Measurements from ENCODE around the gene TCEANC2.
"Not testable (repeated sequence)": the region's sequence is repeated elsewhere in the genome, so short reads cannot be mapped to it uniquely, and the experiment has no call there.

TCEANC2 gene

DNA sequence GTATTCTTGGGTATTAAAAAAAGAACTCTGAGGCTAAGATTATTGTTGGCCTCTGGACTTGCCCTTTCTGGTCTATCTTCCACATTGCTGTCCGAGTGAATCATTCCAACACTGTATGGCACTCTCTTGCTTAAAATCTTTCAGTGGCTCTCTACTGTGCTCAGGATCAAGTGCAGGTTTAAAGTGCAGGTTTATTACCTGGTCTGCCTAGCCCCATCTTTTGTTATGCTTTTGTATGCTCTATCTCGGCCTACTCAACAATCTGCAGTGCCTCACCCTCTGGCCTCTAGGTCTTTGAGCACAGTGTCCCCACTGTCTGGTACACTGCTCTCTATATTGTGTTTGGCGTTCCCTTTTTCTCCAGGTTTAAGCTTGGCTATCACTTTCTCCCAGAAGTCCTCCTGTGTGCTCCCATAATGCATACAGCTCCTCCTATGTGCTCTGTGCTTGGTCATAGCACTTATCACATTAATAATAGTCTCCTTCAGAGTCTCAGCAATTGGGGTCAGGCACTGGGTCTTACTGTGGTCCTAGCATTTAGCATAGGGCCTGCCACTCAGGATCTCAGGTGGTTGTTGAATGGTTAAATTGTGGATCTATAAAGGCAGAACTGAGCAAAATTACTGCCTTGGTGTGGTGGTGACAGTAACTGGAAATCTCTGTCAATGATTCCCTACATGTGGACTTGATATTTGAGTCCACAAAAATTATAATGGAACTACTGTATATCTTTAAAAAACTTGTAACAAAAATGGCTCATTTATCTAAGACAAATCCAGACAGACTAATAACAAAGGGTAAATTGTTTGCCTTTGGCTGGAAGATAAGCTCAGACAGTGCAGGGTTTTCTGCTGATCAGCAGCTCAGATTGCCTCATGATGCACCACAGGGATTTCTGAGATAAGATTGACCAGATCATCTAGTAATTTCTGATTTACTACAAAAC, 24.8 kb upstream of the TCEANC2 start:
- no peak for DNase-seq

DNA sequence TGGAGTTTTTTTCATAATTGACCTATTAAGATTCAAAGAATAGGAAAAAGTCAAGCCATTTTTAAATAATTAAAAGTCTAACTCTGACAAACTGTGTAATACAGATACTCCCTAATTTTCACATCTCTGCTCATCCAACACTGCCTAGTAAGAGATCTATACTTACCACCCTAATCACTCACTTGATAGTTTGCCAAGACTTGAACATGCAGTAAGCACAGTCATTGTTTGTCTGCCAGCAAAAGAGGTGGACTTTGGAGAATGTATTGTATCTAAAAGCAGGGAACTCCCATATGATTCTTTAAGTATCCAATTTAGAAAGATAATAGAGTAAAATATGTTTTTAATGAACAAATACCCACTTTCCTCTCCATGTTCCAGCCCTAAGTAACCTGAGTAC, 15.9 kb upstream of the TCEANC2 start:
- no peak for DNase-seq

DNA sequence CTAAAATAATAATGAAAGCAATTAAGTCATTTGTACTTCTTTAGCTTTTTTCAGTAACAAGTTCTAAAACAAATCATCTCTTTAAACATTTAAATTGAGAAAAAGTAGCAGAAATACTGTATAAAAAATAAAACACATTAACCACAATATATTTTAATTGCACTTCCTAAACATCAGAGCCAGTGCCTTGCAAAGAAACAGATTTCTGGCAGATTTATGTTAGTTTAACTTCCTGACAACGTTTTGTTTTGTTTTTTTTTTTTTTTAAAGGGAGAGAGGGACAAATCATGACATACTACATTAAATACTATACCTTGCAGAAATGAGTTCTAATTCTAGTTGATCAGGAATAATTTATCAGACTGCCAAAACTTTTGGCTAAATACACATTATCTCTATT, 11.6 kb upstream of the TCEANC2 start:
- DNase-seq = no peak

DNA sequence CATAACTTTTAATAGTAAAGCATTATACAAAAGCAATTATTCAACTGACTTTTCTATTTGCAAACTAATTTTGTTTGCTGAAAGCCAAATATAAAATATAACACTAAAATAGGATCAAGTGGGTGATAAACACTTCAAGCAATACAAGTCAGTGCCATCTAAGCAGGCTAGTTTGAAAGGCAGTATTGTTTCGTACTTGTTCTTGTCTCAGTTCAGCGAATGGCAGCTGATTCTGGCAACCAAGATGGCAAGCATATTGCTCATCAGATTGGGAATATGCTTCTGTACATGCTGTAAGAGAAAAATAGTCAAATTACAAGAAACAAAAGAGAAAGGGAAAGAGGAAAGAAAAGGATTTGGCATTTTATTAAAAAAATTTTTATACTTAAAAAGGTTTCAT, 7.9 kb upstream of the TCEANC2 start:
- no peak for DNase-seq

DNA sequence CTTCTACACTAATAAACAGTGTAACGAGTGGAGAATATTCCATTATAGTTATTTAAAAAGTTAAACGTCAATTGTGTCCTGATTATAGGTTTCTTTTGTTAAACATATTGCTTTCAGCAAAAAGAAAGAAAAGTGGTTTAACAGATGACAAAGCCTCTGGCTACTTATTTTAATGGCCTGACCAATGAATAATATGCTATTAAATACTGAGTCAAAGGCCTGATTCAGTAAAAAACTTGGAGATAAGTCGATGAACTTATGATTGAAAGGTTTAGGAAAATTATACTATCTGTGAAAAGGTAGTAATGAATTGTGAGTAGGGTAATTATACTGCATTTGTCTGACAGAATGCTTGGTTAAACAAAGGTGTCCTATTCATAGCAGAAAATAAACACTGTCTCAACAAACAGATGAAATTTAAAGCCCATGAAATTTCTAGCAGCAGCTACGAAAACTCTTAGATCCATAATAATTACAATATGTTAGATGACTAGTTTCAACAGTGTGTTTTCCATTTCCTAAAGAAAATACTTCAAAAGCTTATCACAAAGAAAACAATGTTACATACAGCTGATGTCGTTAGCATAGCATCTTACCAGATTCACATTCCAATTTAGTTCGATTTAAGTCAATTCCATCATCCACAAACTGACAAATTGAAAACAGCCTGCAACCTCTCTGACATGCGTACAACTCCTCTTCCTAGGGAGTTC, 6.6 kb upstream of the TCEANC2 start:
- no peak for DNase-seq

DNA sequence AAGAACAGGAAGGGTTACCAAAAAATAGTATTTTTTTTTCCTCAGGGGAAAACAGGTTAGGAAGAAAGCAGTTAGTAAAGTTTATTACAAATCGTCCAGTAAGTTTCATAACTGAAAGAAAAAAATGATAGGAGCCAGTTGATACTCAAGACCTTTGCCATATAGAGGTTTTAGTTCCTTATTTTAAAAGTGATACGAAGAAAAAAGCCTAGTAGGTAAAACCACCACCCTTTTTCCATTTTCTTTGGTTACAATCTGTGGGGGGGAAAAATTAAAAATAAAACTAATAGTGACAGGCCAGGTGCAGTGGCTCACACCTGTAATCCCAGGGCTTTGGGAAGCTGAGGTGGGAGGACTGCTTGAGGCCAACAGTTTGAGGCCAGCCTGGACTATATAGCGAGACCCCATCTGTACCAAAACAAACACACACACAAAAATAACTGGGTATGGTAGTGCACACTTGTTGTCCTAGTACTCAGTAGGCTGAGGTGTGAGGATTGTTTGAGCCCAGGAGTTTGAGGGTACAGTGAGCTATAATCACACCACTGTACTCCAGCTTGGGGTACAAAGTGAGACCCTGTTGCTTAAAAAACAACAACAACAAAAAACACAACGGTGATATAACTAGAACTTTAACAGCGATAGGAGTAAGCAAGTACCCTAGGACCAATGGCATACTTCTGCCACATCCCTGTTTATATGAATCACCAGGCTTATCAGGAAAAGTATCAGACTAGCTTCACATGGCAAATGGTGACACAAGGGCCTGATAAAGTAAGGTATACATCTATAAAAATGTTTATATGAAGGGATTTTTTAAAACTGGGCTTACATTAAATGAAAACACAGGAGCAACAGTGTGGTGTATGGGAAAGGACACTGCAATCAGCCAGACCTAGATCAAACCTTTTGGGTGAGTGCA, 5.8 kb upstream of the TCEANC2 start:
- no peak for DNase-seq

DNA sequence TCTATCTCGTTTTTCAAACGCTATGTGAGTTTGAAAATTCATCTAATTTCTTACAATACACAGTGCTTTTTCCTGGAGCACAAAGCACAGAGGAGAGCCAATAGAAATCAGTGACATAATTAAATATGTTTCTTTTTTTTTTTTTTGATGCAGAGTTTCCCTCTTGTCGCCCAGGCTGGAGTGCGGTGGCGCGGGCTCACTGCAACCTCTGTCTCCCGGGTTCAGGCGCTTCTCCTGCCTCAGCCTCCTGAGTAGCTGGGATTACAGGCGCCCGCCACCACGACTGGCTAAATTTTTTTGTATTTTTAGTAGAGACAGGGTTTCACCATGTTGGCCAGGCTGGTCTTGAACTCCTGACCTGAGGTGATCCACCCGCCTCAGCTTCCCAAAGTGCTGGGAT, 3.0 kb upstream of the TCEANC2 start:
- not testable (repeated sequence) for DNase-seq

DNA sequence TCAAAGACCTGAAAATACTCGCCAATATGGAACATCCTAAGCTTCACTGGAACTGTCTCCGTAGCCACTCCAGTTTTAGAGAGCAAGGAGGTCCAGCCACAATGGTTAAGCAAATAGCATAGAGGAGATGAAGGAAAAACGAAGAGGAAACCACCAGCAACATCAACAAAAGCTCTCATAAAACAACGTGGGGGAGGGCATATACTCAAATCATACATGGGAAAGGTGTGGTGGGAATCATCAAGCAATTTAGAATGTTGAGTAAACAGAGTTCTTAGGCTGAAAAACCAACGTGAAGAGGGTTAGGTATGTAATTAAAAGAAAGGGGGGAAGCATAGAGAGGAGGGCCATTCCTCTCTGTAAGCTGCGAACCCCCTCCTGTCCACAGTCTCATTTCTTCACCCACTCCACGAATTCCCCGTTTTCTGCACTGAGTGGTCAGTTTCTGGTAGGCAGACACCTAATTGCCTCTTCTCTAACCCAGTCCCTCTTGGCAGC, 1.4 kb upstream of the TCEANC2 start:
- no peak for DNase-seq

DNA sequence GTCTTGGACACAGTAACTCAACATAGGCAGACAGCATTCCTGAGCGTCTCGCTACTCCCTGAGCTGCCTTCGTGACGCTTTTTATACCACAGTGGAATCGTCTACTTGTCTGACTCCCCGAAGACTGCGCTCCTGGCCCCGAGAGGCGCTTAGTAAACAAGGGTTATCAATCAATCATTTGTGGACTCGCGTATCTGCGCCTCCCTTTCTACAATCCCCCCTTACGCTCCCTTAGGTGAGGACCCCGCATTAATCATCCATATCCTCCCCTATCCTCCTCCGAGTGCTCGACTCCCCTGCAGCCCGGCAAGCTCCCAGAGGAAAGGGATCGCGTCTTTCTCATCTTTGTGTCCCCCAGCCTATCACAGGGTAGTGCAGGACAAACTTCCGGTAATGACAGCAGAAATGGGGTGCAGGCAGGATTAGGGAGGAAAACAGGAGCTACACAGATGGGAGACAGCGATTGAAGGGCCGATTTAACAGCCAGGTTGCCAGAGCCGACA, 926 bp upstream of the TCEANC2 start:
- peak; percentile 0 for DNase-seq

DNA sequence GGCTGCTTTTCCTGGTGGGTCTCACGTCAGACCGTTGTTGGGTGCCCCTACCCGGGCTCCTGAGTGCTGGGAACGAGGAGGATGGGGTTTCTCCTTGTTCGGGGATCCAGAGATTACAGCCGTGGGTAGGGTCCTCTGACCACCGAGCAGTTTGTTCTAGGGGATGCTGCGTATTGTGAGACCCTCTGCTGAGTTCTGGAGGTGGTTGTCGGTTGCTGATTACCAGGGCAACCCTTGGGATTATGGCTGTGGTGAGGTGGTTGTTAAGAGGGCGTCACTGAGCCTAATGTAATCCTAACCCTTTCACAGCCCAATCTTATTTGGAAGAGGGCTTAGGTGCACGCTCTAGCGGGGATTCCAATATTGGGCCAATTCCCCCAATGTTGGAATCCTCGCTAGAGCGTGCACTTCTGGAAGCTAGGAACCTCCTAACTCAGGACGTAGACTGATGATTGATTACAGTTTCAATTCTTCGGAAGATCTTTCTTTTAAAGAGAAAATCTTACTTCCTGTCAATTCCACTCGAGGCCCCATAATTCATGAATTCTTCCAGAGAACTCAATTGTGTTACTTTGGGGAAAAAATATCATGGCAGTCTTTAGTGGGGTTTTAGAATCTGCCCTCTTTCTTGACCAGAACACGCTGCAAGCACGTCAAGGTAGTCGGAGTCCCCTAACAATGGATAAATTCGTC, 483 bp downstream of the TCEANC2 start:
- DNase-seq = no peak

DNA sequence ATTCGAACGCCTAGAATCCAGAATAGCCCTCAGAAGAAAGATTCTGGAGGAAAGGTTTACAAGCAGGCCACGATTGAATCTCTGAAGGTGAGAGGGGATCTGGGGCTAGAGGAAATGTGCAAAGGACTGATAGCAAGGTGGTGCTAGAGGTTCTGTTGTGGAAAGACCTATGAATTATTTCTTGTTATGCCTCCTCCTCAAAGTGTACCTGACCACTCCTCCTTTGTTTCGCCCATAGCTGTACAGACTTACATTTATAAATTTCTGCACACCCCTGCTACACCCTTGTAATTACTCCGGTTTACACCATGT, 986 bp downstream of the TCEANC2 start:
- no peak for DNase-seq

DNA sequence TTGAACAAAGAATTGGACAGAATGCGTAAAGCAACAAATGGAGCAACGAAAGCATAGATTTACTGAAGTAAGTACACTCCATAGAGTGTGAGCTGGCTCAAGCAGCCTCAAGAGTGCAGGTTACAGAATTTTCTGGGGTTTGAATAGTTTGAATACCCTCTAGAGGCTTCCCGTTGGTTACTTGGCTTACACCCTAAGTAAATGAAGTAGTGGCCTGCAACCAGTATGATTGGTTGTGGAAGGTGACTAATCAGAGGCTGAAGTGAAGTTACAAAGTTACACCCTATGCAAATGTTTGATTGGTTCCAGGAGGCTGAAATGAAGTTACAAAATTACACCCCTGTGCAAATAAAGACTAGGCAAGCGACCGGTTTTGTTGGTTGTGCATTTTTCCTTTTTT, 10.9 kb downstream of the TCEANC2 start:
- no peak for DNase-seq

DNA sequence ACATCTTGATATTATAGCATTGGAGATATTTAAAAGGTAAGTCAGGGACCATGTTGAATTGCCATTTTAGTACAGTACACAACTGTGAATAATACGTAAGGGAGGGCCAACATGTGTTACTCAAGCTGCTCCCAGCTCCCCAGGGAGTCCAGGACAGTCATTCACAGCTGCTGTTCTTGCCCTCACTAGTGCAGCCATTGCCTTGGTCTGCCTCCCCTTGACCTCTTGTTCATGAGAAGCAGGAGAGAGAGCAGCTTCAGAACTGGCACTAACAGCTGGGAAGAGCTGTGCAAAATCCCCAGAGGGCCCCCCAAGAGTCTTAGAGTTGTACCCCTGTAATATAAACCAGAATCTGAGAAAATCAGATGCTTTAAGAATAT, 16.4 kb downstream of the TCEANC2 start:
- no peak for DNase-seq

DNA sequence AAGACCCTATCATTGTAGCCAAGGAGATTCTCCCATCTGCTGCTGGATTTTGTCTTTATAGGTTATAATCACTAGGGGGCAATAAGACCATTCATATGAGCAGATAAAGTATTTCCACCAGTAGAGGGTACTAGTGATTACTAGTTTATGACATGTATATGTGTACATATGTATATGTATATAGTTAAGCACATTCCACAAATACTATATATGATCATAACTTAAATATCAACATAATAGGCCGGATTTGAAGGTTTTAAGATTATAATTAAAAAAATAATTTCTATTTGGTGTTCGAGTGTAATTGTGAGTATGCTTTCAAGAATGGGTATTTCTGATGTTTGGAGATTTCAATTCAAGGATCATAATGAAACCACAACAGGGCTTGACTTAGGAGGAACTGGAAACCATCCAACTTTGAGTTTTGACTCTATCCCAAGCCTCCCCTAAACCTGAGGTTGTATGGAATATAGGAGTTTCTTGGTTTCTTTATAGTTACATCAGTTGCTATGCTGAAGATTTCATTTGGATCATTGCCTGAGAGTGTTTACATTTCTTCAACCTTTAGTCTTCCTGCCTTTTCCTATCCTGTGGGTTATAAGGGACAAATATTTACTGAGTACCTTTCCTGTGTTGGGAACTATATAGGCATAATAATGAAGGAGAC, 16.9 kb downstream of the TCEANC2 start:
- DNase-seq = peak; percentile 4

DNA sequence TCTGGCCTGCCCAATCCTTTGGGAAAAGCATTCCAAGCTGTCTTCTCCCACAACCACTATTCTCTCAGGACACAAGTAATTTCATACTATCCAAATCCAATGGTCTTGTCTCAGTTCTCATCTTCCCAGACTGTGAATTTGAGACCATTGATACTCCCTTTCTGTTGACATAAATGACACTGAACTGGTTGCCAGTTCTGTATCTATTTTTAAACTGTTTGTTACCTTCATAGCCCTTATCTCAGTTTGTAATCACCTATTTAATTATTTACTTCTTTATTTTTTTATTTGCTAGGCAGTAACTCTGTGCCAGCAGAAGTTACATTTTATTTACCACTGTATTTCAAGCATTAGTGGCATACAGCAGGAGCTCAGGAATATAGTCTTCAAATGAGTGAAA, 24.0 kb downstream of the TCEANC2 start:
- DNase-seq = no peak

DNA sequence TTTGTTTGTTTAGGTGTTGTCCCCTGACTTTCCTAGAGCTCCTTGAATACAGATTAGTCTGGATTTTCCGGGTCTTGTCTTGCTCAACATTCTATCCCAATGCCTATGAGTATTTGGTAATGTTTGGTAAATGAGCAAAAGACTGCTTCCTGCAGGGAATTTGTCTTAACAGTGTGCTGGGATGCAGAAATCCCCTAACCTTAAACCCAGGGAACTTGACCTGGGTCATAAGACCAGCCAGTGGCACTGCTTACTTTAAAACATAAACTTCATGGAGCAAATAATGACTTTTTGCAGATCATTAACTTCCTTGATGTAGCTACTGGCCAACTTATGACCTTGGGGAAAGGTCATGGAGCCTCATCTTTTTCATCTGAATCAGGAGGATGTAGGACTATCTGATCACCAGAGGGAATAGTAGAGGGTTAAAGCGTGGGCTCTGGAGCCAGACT, 27.2 kb downstream of the TCEANC2 start:
- DNase-seq = no peak

DNA sequence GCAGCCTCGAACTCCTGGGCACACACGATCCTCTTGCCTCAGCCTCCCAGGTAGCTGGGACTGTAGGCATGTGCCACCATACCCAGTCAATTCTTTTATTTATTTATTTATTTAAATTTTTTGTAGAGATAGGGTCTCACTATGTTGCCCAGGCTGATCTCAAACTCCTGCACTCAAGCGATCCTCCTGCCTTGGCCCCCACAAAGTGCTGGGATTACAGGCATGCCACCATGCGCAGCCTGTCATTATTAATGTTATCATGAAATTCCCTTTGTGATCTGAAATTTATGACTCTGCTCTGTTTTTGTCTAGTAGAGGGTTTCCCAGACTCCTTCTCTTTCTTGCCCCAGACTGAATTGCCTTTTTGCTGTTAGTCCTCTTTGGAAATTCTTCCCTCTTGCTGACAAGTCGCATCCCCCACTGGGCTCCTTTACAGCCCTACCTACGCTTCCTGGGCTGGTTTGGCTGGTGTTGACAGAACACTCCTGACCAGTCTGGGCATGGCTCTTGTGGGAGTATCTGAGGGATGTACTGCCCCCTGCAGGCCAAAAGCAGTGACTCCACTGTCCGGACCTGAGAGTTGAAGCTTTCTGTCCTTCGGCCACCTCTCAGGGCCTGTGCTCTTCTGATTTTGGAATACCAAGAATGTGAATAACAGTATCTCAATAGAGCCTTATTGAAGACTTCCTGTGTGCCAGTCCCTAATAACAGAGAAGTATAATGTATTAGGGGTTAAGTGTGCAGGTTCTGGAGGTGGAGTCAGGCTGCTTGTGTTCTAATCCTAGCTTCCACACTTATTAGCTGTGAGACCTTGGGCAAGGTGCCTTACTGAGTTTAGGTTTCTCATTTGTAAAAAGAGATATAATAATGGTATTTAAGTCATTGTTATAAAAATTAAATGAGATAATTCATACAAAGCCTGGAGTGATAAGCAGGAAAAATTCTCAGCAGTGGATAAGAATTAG, 28.2 kb downstream of the TCEANC2 start:
- peak; percentile 5 for DNase-seq

DNA sequence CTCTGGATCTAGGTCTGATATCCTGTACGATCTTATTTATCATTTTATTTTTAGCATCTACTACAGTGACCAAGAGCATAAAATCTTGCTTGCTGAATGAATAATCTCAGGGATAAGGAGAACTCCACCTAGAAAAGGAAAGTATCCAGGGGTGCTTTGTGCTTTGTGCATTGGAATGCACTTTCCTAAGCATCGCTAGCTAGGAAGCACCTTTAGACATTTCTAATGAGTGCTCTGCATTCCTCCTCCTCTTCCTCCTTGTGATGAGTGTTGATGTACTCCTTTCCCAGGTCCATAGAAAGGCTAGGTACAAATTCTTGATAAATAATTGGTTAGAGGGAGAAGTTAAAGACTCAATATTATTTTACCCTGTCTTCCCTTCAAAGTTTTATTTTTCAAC, 31.4 kb downstream of the TCEANC2 start:
- DNase-seq = no peak

DNA sequence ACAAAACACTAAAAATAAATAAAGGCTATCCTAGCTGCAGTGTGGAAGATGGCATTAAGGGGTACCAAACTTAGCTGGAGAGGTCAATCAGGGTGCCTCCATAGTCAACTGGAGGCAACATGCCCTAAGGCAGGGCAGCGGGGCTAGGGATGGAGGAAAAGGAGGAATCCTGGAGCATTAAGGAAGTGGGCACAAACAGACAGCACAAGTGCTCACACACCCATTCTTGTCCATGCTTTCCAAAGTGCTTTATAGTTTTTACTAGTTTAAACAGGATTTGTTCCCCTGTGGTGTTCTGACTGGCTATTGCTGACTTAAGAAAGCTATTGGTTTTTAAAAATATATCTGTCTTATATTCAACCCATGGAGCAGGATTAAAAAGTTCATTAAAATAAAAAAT, 33.3 kb downstream of the TCEANC2 start:
- DNase-seq = no peak

DNA sequence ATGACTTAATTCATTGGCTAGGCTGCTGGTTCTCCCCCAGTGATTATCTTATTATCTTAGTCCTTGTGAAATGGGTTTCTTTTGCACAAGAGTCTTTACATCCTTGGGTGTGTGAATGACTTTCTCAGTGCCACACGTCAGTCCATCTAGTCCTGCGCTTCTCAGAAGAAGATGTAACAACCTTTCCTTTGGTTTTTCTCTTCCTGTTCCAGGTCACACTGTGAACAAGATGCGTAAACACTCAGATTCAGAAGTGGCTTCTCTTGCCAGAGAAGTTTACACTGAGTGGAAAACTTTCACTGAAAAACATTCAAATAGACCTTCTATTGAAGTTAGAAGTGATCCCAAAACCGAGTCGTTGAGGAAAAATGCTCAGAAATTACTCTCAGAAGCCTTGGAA, 35.0 kb downstream of the TCEANC2 start:
- DNase-seq = no peak

DNA sequence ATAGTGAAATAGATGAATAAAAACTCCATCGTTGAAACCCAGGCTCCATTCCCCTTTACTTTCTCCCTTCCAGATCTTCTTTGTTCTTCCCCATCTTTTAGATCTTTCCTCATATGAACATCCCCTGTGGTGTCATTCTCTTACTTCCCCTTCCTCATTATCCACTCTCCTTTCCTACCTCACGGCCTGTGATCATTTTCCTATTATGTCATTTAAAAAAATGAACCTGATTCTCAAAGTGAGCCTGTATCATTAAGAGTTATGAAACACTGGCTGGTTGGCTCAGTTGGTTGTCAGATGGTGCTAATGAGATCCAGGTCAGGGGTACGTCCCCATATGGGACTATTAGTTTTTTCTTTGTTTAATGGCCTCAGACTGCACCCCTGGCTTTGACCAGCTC, 38.3 kb downstream of the TCEANC2 start:
- DNase-seq = no peak
